HepG2 (cell line): ENCODE measurements around the gene TAS1R3. TPM values are rescaled to one million over a fixed set of nuclear protein-coding genes. Genes with fewer than 3 reads are reported as not detected.

Experiments used
- ATAC-seq: fragments of 200-7000 bp; cut with Tn5 transposase; 3 replicates; pipeline ENCODE4 v1.9.1; 2020; ENCODE audit warnings: mild to moderate bottlenecking, moderate library complexity
- BruUV-seq: library from RNA; stranded (reverse); fragments of 400-500 nt; replicated peaks from 2 replicates; lab custom pipeline; 2021; lab: Mats Ljungman, UMichigan
- CTCF ChIA-PET: fragments of 300-600 bp; formaldehyde crosslinking; extraction: SDS; loops from one replicate; lab custom pipeline; 2021; ENCODE audit warnings: low total read pairs, inconsistent platforms, low intra/inter-chr PET ratio; lab: Yijun Ruan, JAX
- POLR2A ChIA-PET: fragments of 350-600 bp; sonication (Branson Sonifier 250); formaldehyde crosslinking; loops from one replicate; lab custom pipeline; 2020; ENCODE audit warnings: antibody characterized with exemption, inconsistent platforms; lab: Yijun Ruan, JAX
- DNase-seq: peaks from one replicate; pipeline ENCODE4 v3.0.0-alpha.2; 2015; ENCODE audit warnings: low spot score
- FAIRE-seq: peaks from 3 replicates; lab custom pipeline; 2011; peaks lifted over from hg19 to GRCh38; lab: Jason Lieb, UNC
- H2AFZ ChIP-seq: one replicate; pipeline ENCODE4 v1.6.1; 2011; ENCODE audit warnings: low read length, inconsistent platforms
- H3K27ac ChIP-seq: fragments of 300-600 bp; 3 replicates; pipeline ENCODE4 v1.8.0; 2011; ENCODE audit warnings: mixed run types, mild to moderate bottlenecking, mixed read lengths, low read length, inconsistent platforms; ENCODE audit not compliant: insufficient read depth; ENCODE audit errors: extremely low read length
- H3K27me3 ChIP-seq, 2 experiments: fragments of 200-600 bp in 1 of 2; 2 replicates in 1 of 2; 3 replicates in 1 of 2; pipeline versions ENCODE4 v1.6.0 to v1.8.0; 2011; ENCODE audit warnings: low read length in 2 of 2, mild to moderate bottlenecking in 2 of 2, moderate library complexity in 2 of 2, inconsistent platforms in 1 of 2; ENCODE audit not compliant: insufficient read depth in 2 of 2, control insufficient read depth in 1 of 2
- H3K36me3 ChIP-seq, 2 experiments: fragments of 200-600 bp in 1 of 2; replicated peaks in 1 of 2; 2 replicates in 1 of 2; 3 replicates in 1 of 2; pipeline versions ENCODE4 v1.5.1 to v1.8.0; 2011; ENCODE audit warnings: low read length in 2 of 2, inconsistent platforms in 1 of 2; ENCODE audit not compliant: insufficient read depth in 2 of 2, control insufficient read depth in 1 of 2
- H3K4me1 ChIP-seq: 2 replicates; pipeline ENCODE4 v1.5.1; 2012; ENCODE audit warnings: low read length, inconsistent platforms; ENCODE audit not compliant: insufficient read depth
- H3K4me2 ChIP-seq: 2 replicates; pipeline ENCODE4 v1.6.0; 2011; ENCODE audit warnings: low read depth, low read length, inconsistent platforms
- H3K4me3 ChIP-seq, 3 experiments: fragments of 200-600 bp in 1 of 3; sonication (generic), shearing (Covaris generic) in 1 of 3; replicated peaks in 1 of 3; 2 replicates each; pipeline ENCODE4 v1.5.1; 2011 to 2016; ENCODE audit warnings: low read length in 3 of 3, inconsistent platforms in 2 of 3, low read depth in 2 of 3, mild to moderate bottlenecking in 2 of 3, control low read depth in 1 of 3, mixed read lengths in 1 of 3; ENCODE audit not compliant: insufficient read depth in 1 of 3
- H3K79me2 ChIP-seq: one replicate; pipeline ENCODE4 v1.6.1; 2011; ENCODE audit warnings: low read length, inconsistent platforms; ENCODE audit not compliant: insufficient read depth
- H3K9ac ChIP-seq: 2 replicates; pipeline ENCODE4 v1.6.0; 2011; ENCODE audit warnings: mild to moderate bottlenecking, low read depth, low read length, inconsistent platforms; ENCODE audit not compliant: insufficient read depth
- H3K9me3 ChIP-seq: 2 replicates; pipeline ENCODE4 v1.5.1; 2012; ENCODE audit warnings: mild to moderate bottlenecking, low read length
- H4K20me1 ChIP-seq: 2 replicates; pipeline ENCODE4 v1.6.0; 2011; ENCODE audit warnings: inconsistent platforms, mild to moderate bottlenecking, low read length, moderate library complexity; ENCODE audit not compliant: insufficient read depth
- BRCA1 ChIP-seq: sonication (generic); formaldehyde crosslinking; IDR thresholded peaks from 2 replicates; pipeline ENCODE4 v1.4.0; 2020; ENCODE audit warnings: missing genetic modification reagents
- ERF ChIP-seq: IDR thresholded peaks from 2 replicates; pipeline ENCODE4 v1.6.1; 2018; ENCODE audit warnings: missing biosample characterization, missing genetic modification reagents
- FOSL2 ChIP-seq: sonication (generic); formaldehyde crosslinking; IDR thresholded peaks from 2 replicates; pipeline ENCODE4 v1.4.0; 2020; ENCODE audit warnings: missing genetic modification reagents
- NR2C2 ChIP-seq: sonication (generic); formaldehyde crosslinking; IDR thresholded peaks from 2 replicates; pipeline ENCODE4 v1.4.0; 2020; ENCODE audit warnings: missing genetic modification reagents, mild to moderate bottlenecking, moderate library complexity, borderline replicate concordance
- ZBTB7B ChIP-seq: sonication (generic); formaldehyde crosslinking; IDR thresholded peaks from 2 replicates; pipeline ENCODE4 v1.4.0; 2020; ENCODE audit warnings: missing genetic modification reagents
- ZNF24 ChIP-seq: fragments of 450-650 bp; IDR thresholded peaks from 2 replicates; pipeline ENCODE4 v1.6.1; 2017; ENCODE audit warnings: antibody characterized with exemption, mild to moderate bottlenecking
- WGBS: methylation state at CpG from one replicate; pipeline ENCODE4 v1.1.6; 2017; ENCODE audit warnings: low lambda C conversion rate; 5-methylcytosine and 5-hydroxymethylcytosine counted together
- in situ Hi-C: cut with HindIII; loops from 2 replicates; pipeline ENCODE4 v1.10.0; 2017; ENCODE audit warnings: low pct_unique_long_range_greater_than_20kb; ENCODE audit not compliant: extremely low pct_ligation_motif_present
- intact Hi-C: fragments of 100-400 bp; cut with micrococcal nuclease; formaldehyde crosslinking; loops from one replicate; pipeline ENCODE4 v1.10.0; 2022; ENCODE audit not compliant: unreplicated experiment
- polyA plus RNA-seq, 8 experiments: library from polyadenylated mRNA; depleted of rRNA in 3 of 8; stranded (reverse) in 7 of 8; unstranded in 1 of 8; fragments of >200 nt; fragmentation: Illumina TruSeq in 4 of 8; extraction: Trizol in 4 of 8; gene quantifications; 2 replicates each; pipeline versions ENCODE4 v1.2.1 to v1.2.3, GENCODE V29; 2011 to 2016; ENCODE audit warnings: low read depth in 4 of 8, missing spikeins in 1 of 8, mixed read lengths in 1 of 8; ENCODE audit not compliant: insufficient read depth in 1 of 8
- total RNA-seq, 5 experiments: library from RNA; depleted of rRNA; stranded (reverse); fragments of >200 nt; fragmentation: Illumina TruSeq; extraction: Trizol; gene quantifications; 2 replicates each; pipeline ENCODE4 v1.2.3, GENCODE V29; 2016; ENCODE audit warnings: low read depth in 1 of 5
- TF ChIP-seq, protein P1 (sequence below): IDR thresholded peaks from 2 replicates; pipeline ENCODE4 v1.6.1; 2016; ENCODE audit warnings: low read depth, borderline replicate concordance
- TF ChIP-seq, protein P2 (sequence below): sonication (generic); formaldehyde crosslinking; IDR thresholded peaks from 2 replicates; pipeline ENCODE4 v1.4.0; 2020; ENCODE audit warnings: missing genetic modification reagents
- TF ChIP-seq, protein P3 (sequence below): sonication (generic); formaldehyde crosslinking; IDR thresholded peaks from 2 replicates; pipeline ENCODE4 v1.5.0; 2020; ENCODE audit warnings: mild to moderate bottlenecking, missing genetic modification reagents, moderate library complexity
- TF ChIP-seq, protein P4 (sequence below): sonication (generic); formaldehyde crosslinking; IDR thresholded peaks from 2 replicates; pipeline ENCODE4 v1.8.1; 2023; ENCODE audit warnings: missing genetic modification reagents, inconsistent platforms, borderline replicate concordance

Gene TAS1R3
- total and polyA plus RNA-seq, 2 of the 13 experiments (the other 11 are each of a cell fraction or from before 2014, with no cell fraction given) = 0.13 to 0.15 TPM

DNA sequence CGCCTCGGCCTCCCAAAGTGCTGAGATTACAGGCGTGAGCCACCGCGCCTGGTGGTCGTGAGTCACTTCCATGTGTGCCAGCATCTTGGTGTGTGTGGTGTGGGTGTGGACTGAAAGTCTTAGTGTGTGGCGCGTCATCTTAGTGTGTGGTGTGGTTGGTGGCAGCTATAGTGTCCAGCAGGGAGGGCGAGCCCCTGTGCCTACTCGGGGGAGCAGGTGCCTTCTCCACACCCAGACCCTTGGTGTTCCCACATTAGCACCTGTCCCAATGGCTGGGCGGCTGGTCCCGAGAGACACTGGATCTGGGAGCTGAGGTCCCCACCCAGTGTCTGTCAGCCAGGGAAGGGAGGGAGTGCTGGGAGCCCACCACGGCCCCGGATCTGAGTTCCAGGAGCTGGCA is 48.1 kb upstream of the TAS1R3 start:
- Histone ChIP-seq H4K20me1 (no peaks in the 10 kb centered on the region), H3K9ac (no peak overlapping the region), H2AFZ (no peak overlapping the region), H3K36me3 (no peaks in the 10 kb centered on the region), H3K27ac (no peak overlapping the region), H3K79me2 (no peaks in the 10 kb centered on the region), H3K4me2 (no peak overlapping the region), H3K4me1 (peaks cover 67% of the 10 kb centered on the region), H3K27me3 (peaks cover 0 to 2% of the 10 kb centered on the region in 2 experiments; a peak in 1 of 5 replicates), H3K4me3 (no peak overlapping the region), H3K9me3 (no peaks in the 10 kb centered on the region)
- TF ChIP-seq FOSL2 (CRISPR knock-in tag) (no peak), ERF (CRISPR knock-in tag) (no peak)
- 91% methylated on average over 12 of the region's 14 CpGs for WGBS
- ChIA-PET CTCF (no interaction called here), POLR2A (no interaction called here)
- intact Hi-C loops = no loop called here
- in situ Hi-C loops = no loop called here
- BruUV-seq = no TSS peak
- no peak for ATAC-seq
- no peak for FAIRE-seq
- DNase-seq = no peak

DNA sequence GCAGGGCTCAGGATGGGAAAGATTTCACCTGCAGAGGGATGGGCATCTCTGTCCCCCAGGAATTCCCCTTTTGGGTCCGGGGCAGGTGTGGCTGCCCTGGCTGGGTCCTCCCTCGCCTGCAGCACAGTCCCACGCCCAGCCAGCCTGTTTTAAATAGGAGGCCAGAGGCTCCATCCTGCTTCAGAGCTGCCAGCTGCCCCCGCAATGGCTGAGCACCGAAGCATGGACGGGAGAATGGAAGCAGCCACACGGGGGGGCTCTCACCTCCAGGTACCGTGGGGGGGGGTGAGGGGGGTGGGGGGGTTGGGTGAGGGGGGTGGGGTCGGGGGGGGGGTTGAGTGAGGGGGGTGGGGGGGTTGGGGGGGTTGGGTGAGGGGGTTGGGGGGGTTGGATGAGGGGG is 47.3 kb upstream of the TAS1R3 start:
- Histone ChIP-seq H3K79me2 (no peaks in the 10 kb centered on the region), H3K4me2 (no peak overlapping the region), H3K9me3 (no peaks in the 10 kb centered on the region), H4K20me1 (no peaks in the 10 kb centered on the region), H3K9ac (no peak overlapping the region), H3K27ac (no peak overlapping the region), H2AFZ (no peak overlapping the region), H3K36me3 (no peaks in the 10 kb centered on the region), H3K27me3 (peaks cover 0 to 2% of the 10 kb centered on the region in 2 experiments; a peak in 1 of 5 replicates), H3K4me3 (no peak overlapping the region), H3K4me1 (peaks cover 58% of the 10 kb centered on the region)
- ATAC-seq = no peak
- ChIA-PET POLR2A (no interaction called here), CTCF (no interaction called here)
- no peak for DNase-seq
- WGBS = 36% methylated on average over 5 of the region's 9 CpGs
- FAIRE-seq = no peak
- no TSS peak for BruUV-seq
- TF ChIP-seq, protein P1, sequence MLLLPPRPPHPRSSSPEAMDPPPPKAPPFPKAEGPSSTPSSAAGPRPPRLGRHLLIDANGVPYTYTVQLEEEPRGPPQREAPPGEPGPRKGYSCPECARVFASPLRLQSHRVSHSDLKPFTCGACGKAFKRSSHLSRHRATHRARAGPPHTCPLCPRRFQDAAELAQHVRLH (CRISPR knock-in tag) = no peak
- TF ChIP-seq, protein P2, sequence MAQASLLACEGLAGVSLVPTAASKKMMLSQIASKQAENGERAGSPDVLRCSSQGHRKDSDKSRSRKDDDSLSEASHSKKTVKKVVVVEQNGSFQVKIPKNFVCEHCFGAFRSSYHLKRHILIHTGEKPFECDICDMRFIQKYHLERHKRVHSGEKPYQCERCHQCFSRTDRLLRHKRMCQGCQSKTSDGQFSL (CRISPR knock-in tag) = 0 out of 2 replicates have a peak, but pooled peaks have one; percentile 43
- TF ChIP-seq BRCA1 (CRISPR knock-in tag) = no peak
- no peak for TF ChIP-seq ZNF24
- TF ChIP-seq, protein P3, sequence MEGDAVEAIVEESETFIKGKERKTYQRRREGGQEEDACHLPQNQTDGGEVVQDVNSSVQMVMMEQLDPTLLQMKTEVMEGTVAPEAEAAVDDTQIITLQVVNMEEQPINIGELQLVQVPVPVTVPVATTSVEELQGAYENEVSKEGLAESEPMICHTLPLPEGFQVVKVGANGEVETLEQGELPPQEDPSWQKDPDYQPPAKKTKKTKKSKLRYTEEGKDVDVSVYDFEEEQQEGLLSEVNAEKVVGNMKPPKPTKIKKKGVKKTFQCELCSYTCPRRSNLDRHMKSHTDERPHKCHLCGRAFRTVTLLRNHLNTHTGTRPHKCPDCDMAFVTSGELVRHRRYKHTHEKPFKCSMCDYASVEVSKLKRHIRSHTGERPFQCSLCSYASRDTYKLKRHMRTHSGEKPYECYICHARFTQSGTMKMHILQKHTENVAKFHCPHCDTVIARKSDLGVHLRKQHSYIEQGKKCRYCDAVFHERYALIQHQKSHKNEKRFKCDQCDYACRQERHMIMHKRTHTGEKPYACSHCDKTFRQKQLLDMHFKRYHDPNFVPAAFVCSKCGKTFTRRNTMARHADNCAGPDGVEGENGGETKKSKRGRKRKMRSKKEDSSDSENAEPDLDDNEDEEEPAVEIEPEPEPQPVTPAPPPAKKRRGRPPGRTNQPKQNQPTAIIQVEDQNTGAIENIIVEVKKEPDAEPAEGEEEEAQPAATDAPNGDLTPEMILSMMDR = peak; percentile 21; the same call in 1 of the 2 replicates
- TF ChIP-seq, protein P4, sequence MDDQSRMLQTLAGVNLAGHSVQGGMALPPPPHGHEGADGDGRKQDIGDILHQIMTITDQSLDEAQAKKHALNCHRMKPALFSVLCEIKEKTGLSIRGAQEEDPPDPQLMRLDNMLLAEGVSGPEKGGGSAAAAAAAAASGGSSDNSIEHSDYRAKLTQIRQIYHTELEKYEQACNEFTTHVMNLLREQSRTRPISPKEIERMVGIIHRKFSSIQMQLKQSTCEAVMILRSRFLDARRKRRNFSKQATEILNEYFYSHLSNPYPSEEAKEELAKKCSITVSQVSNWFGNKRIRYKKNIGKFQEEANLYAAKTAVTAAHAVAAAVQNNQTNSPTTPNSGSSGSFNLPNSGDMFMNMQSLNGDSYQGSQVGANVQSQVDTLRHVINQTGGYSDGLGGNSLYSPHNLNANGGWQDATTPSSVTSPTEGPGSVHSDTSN (CRISPR knock-in tag) = no peak
- no peak for TF ChIP-seq ZBTB7B (CRISPR knock-in tag)
- TF ChIP-seq NR2C2 (CRISPR knock-in tag) = no peak
- intact Hi-C loops (no loop called here), in situ Hi-C loops (no loop called here)
